Uterus (tissue), 2 donors: Measurements from ENCODE around the gene PTPRM.

Experiments
- POLR2A ChIP-seq, 2 donors: fragments of 450-650 bp; IDR thresholded peaks; one replicate each; pipeline ENCODE4 v1.6.1; 2016; ENCODE audit warnings: antibody characterized with exemption in 2 of 2, mild to moderate bottlenecking in 1 of 2, moderate library complexity in 1 of 2
- TF ChIP-seq, protein P1 (sequence below), 4 experiments: fragments of 200-600 bp in 2 of 4; fragments of 450-650 bp in 2 of 4; sonication (generic) in 2 of 4; IDR thresholded peaks; one replicate each; pipeline ENCODE4 v1.5.1; 2016 to 2019; ENCODE audit warnings: antibody characterized with exemption in 4 of 4, mild to moderate bottlenecking in 2 of 4, moderate library complexity in 1 of 4

DNA sequence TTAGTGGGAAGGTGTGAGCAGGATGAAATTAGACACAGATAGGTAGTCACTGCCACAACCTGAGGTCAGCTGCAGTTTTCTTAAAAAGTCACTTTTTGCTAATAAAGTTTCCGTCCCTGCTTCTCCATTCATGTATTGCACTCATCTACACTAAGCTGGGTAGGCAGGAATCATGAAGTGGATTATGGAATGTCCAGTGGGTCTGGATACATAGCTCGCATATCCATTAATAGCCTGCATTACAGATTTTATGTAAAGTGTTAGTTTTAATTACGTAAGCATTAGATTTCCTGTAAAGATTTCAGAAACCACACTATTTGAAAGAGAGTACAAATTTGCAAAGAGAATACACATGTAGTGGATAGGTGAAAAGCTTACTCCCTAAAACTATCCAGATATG is 30.4 kb downstream of the PTPRM start:
- no peak for TF ChIP-seq POLR2A (IDR thresholded peaks at IDR 0.05)
- TF ChIP-seq, protein P1, sequence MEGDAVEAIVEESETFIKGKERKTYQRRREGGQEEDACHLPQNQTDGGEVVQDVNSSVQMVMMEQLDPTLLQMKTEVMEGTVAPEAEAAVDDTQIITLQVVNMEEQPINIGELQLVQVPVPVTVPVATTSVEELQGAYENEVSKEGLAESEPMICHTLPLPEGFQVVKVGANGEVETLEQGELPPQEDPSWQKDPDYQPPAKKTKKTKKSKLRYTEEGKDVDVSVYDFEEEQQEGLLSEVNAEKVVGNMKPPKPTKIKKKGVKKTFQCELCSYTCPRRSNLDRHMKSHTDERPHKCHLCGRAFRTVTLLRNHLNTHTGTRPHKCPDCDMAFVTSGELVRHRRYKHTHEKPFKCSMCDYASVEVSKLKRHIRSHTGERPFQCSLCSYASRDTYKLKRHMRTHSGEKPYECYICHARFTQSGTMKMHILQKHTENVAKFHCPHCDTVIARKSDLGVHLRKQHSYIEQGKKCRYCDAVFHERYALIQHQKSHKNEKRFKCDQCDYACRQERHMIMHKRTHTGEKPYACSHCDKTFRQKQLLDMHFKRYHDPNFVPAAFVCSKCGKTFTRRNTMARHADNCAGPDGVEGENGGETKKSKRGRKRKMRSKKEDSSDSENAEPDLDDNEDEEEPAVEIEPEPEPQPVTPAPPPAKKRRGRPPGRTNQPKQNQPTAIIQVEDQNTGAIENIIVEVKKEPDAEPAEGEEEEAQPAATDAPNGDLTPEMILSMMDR (IDR thresholded peaks at IDR 0.05): no peak
